H1 (cell line): ENCODE results near the gene LTA. TPM values are rescaled to one million over a fixed set of nuclear protein-coding genes. Genes with fewer than 3 reads are reported as not detected.

Source experiments
- HDAC6 ChIP-seq: IDR thresholded peaks from one replicate; pipeline ENCODE4 v1.7.1; 2012; ENCODE audit warnings: low read depth, mild to moderate bottlenecking, inconsistent platforms, low read length, moderate library complexity
- PHF8 ChIP-seq: fragments of 200-600 bp; sonication (generic); conservative IDR thresholded peaks from 2 replicates; pipeline ENCODE4 v1.7.1; 2012; ENCODE audit warnings: low read depth, mild to moderate bottlenecking, inconsistent platforms, low read length, moderate library complexity
- POLR2A ChIP-seq, 2 experiments: IDR thresholded peaks; 1 replicate in 1 of 2; 2 replicates in 1 of 2; pipeline ENCODE4 v1.6.1; 2011; ENCODE audit warnings: low read depth in 2 of 2, low read length in 2 of 2, mild to moderate bottlenecking in 2 of 2; ENCODE audit errors: control extremely low read depth in 1 of 2
- SIRT6 ChIP-seq: IDR thresholded peaks from one replicate; pipeline ENCODE4 v1.7.1; 2012; ENCODE audit warnings: low read length, inconsistent platforms
- polyA plus RNA-seq, 7 experiments: library from polyadenylated mRNA; depleted of rRNA in 3 of 7; stranded (reverse) in 5 of 7; unstranded in 2 of 7; fragments of >200 nt in 5 of 7; fragments of 200-250 nt in 2 of 7; gene quantifications; 1 replicate in 5 of 7; 2 replicates in 1 of 7; 4 replicates in 1 of 7; pipeline versions ENCODE4 v1.2.1 to v1.2.3, GENCODE V29; 2011 to 2013; ENCODE audit warnings: missing spikeins in 2 of 7, mixed read lengths in 2 of 7
- total RNA-seq: library from RNA; stranded (reverse); fragmentation: NEBNext Ultra II Directional; extraction: Animal tissue kit (Norgen Biotek cat#: 25700); gene quantifications from 2 replicates; pipeline ENCODE4 v1.2.1, GENCODE V29; 2021
- TF ChIP-seq, protein P1 (sequence below): fragments of 300-600 bp; sonication (generic); IDR thresholded peaks from 2 replicates; pipeline ENCODE4 v1.7.1; 2012; ENCODE audit warnings: low read length, moderate library complexity, mild to moderate bottlenecking, inconsistent platforms; ENCODE audit not compliant: insufficient replicate concordance
- TF ChIP-seq, protein P2 (sequence below), 3 experiments: IDR thresholded peaks; 1 replicate in 2 of 3; 2 replicates in 1 of 3; pipeline versions ENCODE4 v1.5.1 to v1.6.1; 2011; ENCODE audit warnings: low read length in 3 of 3, mild to moderate bottlenecking in 3 of 3, inconsistent platforms in 2 of 3, low read depth in 1 of 3, moderate library complexity in 1 of 3; ENCODE audit not compliant: insufficient read depth in 1 of 3; ENCODE audit errors: control extremely low read depth in 1 of 3

The LTA gene
- total and polyA plus RNA-seq, 2 of the 8 experiments (the other 6 are each of a cell fraction or from before 2014, with no cell fraction given) = not detected

DNA sequence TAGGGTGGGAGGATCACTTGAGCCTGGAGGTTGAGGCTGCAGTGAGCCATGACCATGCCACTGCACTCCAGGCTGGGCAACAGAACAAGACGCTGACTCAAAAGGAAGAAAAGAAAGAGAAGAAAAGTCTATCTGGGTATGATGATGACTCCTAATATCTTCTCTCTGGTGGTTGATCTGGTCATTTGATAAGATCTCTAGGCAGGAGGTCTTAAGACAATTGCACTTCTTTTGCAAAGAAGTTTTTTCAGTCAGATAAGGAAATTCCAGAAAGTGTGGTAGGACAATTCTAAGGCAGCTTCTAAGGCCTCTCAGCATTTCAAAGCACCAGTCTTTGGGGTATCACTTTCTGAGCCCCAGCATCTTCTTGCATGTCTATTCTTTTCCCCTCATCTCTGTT is 35.2 kb downstream of the LTA start (continued):
- TF ChIP-seq, protein P1, sequence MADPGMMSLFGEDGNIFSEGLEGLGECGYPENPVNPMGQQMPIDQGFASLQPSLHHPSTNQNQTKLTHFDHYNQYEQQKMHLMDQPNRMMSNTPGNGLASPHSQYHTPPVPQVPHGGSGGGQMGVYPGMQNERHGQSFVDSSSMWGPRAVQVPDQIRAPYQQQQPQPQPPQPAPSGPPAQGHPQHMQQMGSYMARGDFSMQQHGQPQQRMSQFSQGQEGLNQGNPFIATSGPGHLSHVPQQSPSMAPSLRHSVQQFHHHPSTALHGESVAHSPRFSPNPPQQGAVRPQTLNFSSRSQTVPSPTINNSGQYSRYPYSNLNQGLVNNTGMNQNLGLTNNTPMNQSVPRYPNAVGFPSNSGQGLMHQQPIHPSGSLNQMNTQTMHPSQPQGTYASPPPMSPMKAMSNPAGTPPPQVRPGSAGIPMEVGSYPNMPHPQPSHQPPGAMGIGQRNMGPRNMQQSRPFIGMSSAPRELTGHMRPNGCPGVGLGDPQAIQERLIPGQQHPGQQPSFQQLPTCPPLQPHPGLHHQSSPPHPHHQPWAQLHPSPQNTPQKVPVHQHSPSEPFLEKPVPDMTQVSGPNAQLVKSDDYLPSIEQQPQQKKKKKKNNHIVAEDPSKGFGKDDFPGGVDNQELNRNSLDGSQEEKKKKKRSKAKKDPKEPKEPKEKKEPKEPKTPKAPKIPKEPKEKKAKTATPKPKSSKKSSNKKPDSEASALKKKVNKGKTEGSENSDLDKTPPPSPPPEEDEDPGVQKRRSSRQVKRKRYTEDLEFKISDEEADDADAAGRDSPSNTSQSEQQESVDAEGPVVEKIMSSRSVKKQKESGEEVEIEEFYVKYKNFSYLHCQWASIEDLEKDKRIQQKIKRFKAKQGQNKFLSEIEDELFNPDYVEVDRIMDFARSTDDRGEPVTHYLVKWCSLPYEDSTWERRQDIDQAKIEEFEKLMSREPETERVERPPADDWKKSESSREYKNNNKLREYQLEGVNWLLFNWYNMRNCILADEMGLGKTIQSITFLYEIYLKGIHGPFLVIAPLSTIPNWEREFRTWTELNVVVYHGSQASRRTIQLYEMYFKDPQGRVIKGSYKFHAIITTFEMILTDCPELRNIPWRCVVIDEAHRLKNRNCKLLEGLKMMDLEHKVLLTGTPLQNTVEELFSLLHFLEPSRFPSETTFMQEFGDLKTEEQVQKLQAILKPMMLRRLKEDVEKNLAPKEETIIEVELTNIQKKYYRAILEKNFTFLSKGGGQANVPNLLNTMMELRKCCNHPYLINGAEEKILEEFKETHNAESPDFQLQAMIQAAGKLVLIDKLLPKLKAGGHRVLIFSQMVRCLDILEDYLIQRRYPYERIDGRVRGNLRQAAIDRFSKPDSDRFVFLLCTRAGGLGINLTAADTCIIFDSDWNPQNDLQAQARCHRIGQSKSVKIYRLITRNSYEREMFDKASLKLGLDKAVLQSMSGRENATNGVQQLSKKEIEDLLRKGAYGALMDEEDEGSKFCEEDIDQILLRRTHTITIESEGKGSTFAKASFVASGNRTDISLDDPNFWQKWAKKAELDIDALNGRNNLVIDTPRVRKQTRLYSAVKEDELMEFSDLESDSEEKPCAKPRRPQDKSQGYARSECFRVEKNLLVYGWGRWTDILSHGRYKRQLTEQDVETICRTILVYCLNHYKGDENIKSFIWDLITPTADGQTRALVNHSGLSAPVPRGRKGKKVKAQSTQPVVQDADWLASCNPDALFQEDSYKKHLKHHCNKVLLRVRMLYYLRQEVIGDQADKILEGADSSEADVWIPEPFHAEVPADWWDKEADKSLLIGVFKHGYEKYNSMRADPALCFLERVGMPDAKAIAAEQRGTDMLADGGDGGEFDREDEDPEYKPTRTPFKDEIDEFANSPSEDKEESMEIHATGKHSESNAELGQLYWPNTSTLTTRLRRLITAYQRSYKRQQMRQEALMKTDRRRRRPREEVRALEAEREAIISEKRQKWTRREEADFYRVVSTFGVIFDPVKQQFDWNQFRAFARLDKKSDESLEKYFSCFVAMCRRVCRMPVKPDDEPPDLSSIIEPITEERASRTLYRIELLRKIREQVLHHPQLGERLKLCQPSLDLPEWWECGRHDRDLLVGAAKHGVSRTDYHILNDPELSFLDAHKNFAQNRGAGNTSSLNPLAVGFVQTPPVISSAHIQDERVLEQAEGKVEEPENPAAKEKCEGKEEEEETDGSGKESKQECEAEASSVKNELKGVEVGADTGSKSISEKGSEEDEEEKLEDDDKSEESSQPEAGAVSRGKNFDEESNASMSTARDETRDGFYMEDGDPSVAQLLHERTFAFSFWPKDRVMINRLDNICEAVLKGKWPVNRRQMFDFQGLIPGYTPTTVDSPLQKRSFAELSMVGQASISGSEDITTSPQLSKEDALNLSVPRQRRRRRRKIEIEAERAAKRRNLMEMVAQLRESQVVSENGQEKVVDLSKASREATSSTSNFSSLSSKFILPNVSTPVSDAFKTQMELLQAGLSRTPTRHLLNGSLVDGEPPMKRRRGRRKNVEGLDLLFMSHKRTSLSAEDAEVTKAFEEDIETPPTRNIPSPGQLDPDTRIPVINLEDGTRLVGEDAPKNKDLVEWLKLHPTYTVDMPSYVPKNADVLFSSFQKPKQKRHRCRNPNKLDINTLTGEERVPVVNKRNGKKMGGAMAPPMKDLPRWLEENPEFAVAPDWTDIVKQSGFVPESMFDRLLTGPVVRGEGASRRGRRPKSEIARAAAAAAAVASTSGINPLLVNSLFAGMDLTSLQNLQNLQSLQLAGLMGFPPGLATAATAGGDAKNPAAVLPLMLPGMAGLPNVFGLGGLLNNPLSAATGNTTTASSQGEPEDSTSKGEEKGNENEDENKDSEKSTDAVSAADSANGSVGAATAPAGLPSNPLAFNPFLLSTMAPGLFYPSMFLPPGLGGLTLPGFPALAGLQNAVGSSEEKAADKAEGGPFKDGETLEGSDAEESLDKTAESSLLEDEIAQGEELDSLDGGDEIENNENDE = no peak
- TF ChIP-seq PHF8 = no peak
- TF ChIP-seq, protein P2, sequence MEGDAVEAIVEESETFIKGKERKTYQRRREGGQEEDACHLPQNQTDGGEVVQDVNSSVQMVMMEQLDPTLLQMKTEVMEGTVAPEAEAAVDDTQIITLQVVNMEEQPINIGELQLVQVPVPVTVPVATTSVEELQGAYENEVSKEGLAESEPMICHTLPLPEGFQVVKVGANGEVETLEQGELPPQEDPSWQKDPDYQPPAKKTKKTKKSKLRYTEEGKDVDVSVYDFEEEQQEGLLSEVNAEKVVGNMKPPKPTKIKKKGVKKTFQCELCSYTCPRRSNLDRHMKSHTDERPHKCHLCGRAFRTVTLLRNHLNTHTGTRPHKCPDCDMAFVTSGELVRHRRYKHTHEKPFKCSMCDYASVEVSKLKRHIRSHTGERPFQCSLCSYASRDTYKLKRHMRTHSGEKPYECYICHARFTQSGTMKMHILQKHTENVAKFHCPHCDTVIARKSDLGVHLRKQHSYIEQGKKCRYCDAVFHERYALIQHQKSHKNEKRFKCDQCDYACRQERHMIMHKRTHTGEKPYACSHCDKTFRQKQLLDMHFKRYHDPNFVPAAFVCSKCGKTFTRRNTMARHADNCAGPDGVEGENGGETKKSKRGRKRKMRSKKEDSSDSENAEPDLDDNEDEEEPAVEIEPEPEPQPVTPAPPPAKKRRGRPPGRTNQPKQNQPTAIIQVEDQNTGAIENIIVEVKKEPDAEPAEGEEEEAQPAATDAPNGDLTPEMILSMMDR (IDR thresholded peaks at IDR 0.05; ENCODE audit: control extremely low read depth in 1 of 3, insufficient read depth in 1 of 3, low read depth in 1 of 3, low read length in 3 of 3) = no peak
- TF ChIP-seq POLR2A (IDR thresholded peaks at IDR 0.05; ENCODE audit: control extremely low read depth in 1 of 2, low read depth in 2 of 2, low read length in 2 of 2) = no peak
- no peak for TF ChIP-seq HDAC6
- TF ChIP-seq SIRT6 = no peak
